GM04503 (cell line): ENCODE data around the gene MBNL2.

Experiments
- DNase-seq: peaks from one replicate; pipeline ENCODE4 v3.0.0-alpha.2; 2012; ENCODE audit warnings: low read depth

The MBNL2 gene

GRCh38 chr13:97211300-97211699, 10.8 kb upstream of the MBNL2 start:
- no peak for DNase-seq

- no peak for DNase-seq
These were observed 10.1 kb upstream of the MBNL2 start for GRCh38 chr13:97212004-97212403.

GRCh38 chr13:97212601-97213040, 9.5 kb upstream of the MBNL2 start:
- no peak for DNase-seq

GRCh38 chr13:97214921-97215320, 7.2 kb upstream of the MBNL2 start:
- DNase-seq: no peak

- DNase-seq: no peak
These were observed 6.8 kb upstream of the MBNL2 start for GRCh38 chr13:97215325-97215724.

GRCh38 chr13:97219226-97219625, 2.9 kb upstream of the MBNL2 start:
- no peak for DNase-seq

GRCh38 chr13:97220151-97220900, 1.8 kb upstream of the MBNL2 start:
- DNase-seq: no peak

- no peak for DNase-seq
These were observed 1.1 kb upstream of the MBNL2 start for GRCh38 chr13:97221046-97221445.

GRCh38 chr13:97221466-97221865, 667 bp upstream of the MBNL2 start:
- DNase-seq: no peak

- DNase-seq: no peak
These were observed 1.0 kb downstream of the MBNL2 start for GRCh38 chr13:97223037-97223710.

GRCh38 chr13:97223711-97224541, 1.8 kb downstream of the MBNL2 start:
- peak; percentile 76 for DNase-seq

- DNase-seq: no peak
These were observed 2.6 kb downstream of the MBNL2 start for GRCh38 chr13:97224544-97225300.

- no peak for DNase-seq
These were observed 3.4 kb downstream of the MBNL2 start for GRCh38 chr13:97225533-97225932.

GRCh38 chr13:97226013-97226412, 3.9 kb downstream of the MBNL2 start:
- DNase-seq: no peak

GRCh38 chr13:97226788-97227627, 4.9 kb downstream of the MBNL2 start:
- no peak for DNase-seq

GRCh38 chr13:97228850-97229521, 6.9 kb downstream of the MBNL2 start:
- no peak for DNase-seq

GRCh38 chr13:97229699-97230098, 7.6 kb downstream of the MBNL2 start:
- DNase-seq: no peak

- no peak for DNase-seq
These were observed 9.1 kb downstream of the MBNL2 start for GRCh38 chr13:97231118-97231828.

GRCh38 chr13:97231829-97232196, 9.7 kb downstream of the MBNL2 start:
- DNase-seq: no peak

- no peak for DNase-seq
These were observed 11.4 kb downstream of the MBNL2 start for GRCh38 chr13:97233499-97233898.
